HL-60/S4 treated with retinoic acid at 250 ng/mL for 4 days and 3 days (cell line): ENCODE results near the gene ZBTB7A.

ENCODE experiments used
- in situ Hi-C: fragments of 300-500 bp; cut with MboI; formaldehyde crosslinking; loops from 2 replicates; pipeline ENCODE4 v1.7.0; 2022; ENCODE audit warnings: low sequenced_read_pairs

The ZBTB7A gene

GRCh38 chr19:4057931-4058692 lies 8.6 kb downstream of the ZBTB7A start:
- in situ Hi-C loops = no loop called here

GRCh38 chr19:4055209-4055552 lies 11.5 kb downstream of the ZBTB7A start:
- in situ Hi-C loops = no loop called here

GRCh38 chr19:4054441-4055208 lies 12.1 kb downstream of the ZBTB7A start:
- in situ Hi-C loops = no loop called here

- in situ Hi-C loops = no loop called here
Observed at GRCh38 chr19:4053423-4054324, 13.0 kb downstream of the ZBTB7A start.

GRCh38 chr19:4052993-4053422 lies 13.7 kb downstream of the ZBTB7A start:
- in situ Hi-C loops = no loop called here

GRCh38 chr19:4052114-4052992 lies 14.3 kb downstream of the ZBTB7A start:
- in situ Hi-C loops = no loop called here

GRCh38 chr19:4051175-4052101 lies 15.3 kb downstream of the ZBTB7A start:
- in situ Hi-C loops = no loop called here

- in situ Hi-C loops = no loop called here
Observed at GRCh38 chr19:4049432-4049831, 17.3 kb downstream of the ZBTB7A start.

GRCh38 chr19:4046946-4047683 lies 19.6 kb downstream of the ZBTB7A start:
- in situ Hi-C loops = no loop called here

- in situ Hi-C loops = no loop called here
Observed at GRCh38 chr19:4046362-4046691, 20.4 kb downstream of the ZBTB7A start.

- in situ Hi-C loops = no loop called here
Observed at GRCh38 chr19:4045597-4046361, 20.9 kb downstream of the ZBTB7A start.

- in situ Hi-C loops = no loop called here
Observed at GRCh38 chr19:4044990-4045465, 21.7 kb downstream of the ZBTB7A start.

- in situ Hi-C loops = no loop called here
Observed at GRCh38 chr19:4043966-4044715, 22.6 kb downstream of the ZBTB7A start.

GRCh38 chr19:4043401-4043800 lies 23.3 kb downstream of the ZBTB7A start:
- in situ Hi-C loops = no loop called here

GRCh38 chr19:4042731-4043082 lies 24.0 kb downstream of the ZBTB7A start:
- in situ Hi-C loops = no loop called here

GRCh38 chr19:4042064-4042730 lies 24.5 kb downstream of the ZBTB7A start:
- in situ Hi-C loops = no loop called here
